H1 (cell line): ENCODE measurements around the gene ITGAE.

ENCODE experiments used
- JUND ChIP-seq: IDR thresholded peaks from 2 replicates; pipeline ENCODE4 v1.6.1; 2011; ENCODE audit warnings: mild to moderate bottlenecking, improper control_type of control experiment, low read length
- ZNF274 ChIP-seq: IDR thresholded peaks from 2 replicates; pipeline ENCODE4 v1.7.0; 2012; ENCODE audit warnings: low read length, borderline replicate concordance; ENCODE audit errors: extremely low read depth
- TF ChIP-seq, protein P1 (sequence below): IDR thresholded peaks from 2 replicates; pipeline ENCODE4 v1.6.1; 2012; ENCODE audit warnings: low read length, inconsistent platforms
- TF ChIP-seq, protein P2 (sequence below): IDR thresholded peaks from 2 replicates; pipeline ENCODE4 v1.6.1; 2011; ENCODE audit warnings: low read depth, mild to moderate bottlenecking, low read length; ENCODE audit not compliant: insufficient read depth
- TF ChIP-seq, protein P3 (sequence below), 3 experiments: IDR thresholded peaks; 1 replicate in 2 of 3; 2 replicates in 1 of 3; pipeline versions ENCODE4 v1.5.1 to v1.6.1; 2011; ENCODE audit warnings: low read length in 3 of 3, mild to moderate bottlenecking in 3 of 3, inconsistent platforms in 2 of 3, low read depth in 1 of 3, moderate library complexity in 1 of 3; ENCODE audit not compliant: insufficient read depth in 1 of 3; ENCODE audit errors: control extremely low read depth in 1 of 3

DNA sequence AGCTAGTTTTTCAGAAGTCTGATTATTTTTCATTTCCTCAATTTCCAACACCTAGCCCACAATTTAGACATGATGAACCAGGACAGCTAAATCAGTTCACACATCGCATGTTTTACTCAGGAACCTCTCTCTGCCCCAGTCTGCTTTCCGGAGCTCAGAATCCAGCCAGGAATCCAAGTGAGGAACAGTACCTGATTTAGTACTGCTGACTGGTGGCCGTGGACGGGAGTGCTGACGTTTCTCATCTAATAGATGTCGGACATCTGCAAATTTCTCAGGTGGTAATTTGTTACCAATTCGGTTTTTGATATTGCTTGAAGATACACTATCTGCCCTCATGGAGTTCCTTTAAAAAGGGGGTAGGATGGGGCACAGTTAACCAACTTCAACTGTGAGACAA lies 14.9 kb upstream of the ITGAE start:
- TF ChIP-seq, protein P1, sequence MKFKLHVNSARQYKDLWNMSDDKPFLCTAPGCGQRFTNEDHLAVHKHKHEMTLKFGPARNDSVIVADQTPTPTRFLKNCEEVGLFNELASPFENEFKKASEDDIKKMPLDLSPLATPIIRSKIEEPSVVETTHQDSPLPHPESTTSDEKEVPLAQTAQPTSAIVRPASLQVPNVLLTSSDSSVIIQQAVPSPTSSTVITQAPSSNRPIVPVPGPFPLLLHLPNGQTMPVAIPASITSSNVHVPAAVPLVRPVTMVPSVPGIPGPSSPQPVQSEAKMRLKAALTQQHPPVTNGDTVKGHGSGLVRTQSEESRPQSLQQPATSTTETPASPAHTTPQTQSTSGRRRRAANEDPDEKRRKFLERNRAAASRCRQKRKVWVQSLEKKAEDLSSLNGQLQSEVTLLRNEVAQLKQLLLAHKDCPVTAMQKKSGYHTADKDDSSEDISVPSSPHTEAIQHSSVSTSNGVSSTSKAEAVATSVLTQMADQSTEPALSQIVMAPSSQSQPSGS, result no peak
- TF ChIP-seq JUND, result no peak
- TF ChIP-seq, protein P2, sequence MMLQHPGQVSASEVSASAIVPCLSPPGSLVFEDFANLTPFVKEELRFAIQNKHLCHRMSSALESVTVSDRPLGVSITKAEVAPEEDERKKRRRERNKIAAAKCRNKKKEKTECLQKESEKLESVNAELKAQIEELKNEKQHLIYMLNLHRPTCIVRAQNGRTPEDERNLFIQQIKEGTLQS, result no peak
- TF ChIP-seq, protein P3, sequence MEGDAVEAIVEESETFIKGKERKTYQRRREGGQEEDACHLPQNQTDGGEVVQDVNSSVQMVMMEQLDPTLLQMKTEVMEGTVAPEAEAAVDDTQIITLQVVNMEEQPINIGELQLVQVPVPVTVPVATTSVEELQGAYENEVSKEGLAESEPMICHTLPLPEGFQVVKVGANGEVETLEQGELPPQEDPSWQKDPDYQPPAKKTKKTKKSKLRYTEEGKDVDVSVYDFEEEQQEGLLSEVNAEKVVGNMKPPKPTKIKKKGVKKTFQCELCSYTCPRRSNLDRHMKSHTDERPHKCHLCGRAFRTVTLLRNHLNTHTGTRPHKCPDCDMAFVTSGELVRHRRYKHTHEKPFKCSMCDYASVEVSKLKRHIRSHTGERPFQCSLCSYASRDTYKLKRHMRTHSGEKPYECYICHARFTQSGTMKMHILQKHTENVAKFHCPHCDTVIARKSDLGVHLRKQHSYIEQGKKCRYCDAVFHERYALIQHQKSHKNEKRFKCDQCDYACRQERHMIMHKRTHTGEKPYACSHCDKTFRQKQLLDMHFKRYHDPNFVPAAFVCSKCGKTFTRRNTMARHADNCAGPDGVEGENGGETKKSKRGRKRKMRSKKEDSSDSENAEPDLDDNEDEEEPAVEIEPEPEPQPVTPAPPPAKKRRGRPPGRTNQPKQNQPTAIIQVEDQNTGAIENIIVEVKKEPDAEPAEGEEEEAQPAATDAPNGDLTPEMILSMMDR (IDR thresholded peaks at IDR 0.05; ENCODE audit: control extremely low read depth in 1 of 3, insufficient read depth in 1 of 3, low read depth in 1 of 3, low read length in 3 of 3), result no peak
- no peak for TF ChIP-seq ZNF274
